HG03342 (cell line): Measurements from ENCODE around the gene ZNF575.
"Not testable (repeated sequence)": the region's sequence is repeated elsewhere in the genome, so short reads cannot be mapped to it uniquely, and the experiment has no call there.

Source experiments
- ATAC-seq: cut with Tn5 transposase; IDR thresholded peaks from one replicate; pipeline ENCODE4 v1.9.1; 2021; ENCODE audit warnings: mild to moderate bottlenecking, moderate library complexity; ENCODE audit not compliant: unreplicated experiment

The ZNF575 gene

GRCh38 chr19:43540381-43540780 lies 7.4 kb downstream of the ZNF575 start:
- no peak for ATAC-seq

GRCh38 chr19:43541920-43542650 lies 9.1 kb downstream of the ZNF575 start:
- ATAC-seq: no peak

GRCh38 chr19:43544077-43544476 lies 11.1 kb downstream of the ZNF575 start:
- no peak for ATAC-seq

GRCh38 chr19:43545276-43545675 lies 12.3 kb downstream of the ZNF575 start:
- ATAC-seq: no peak

GRCh38 chr19:43545981-43546380 lies 13.0 kb downstream of the ZNF575 start:
- ATAC-seq: no peak

GRCh38 chr19:43546581-43546980 lies 13.6 kb downstream of the ZNF575 start:
- no peak for ATAC-seq

GRCh38 chr19:43547926-43548325 lies 14.9 kb downstream of the ZNF575 start:
- ATAC-seq: not testable (repeated sequence)

- ATAC-seq: no peak
Observed at GRCh38 chr19:43548706-43549105, 15.7 kb downstream of the ZNF575 start.

GRCh38 chr19:43551399-43552197 lies 18.6 kb downstream of the ZNF575 start:
- ATAC-seq: no peak

- no peak for ATAC-seq
Observed at GRCh38 chr19:43552198-43552450, 19.1 kb downstream of the ZNF575 start.

- ATAC-seq: no peak
Observed at GRCh38 chr19:43552616-43553015, 19.6 kb downstream of the ZNF575 start.

GRCh38 chr19:43553656-43554055 lies 20.7 kb downstream of the ZNF575 start:
- ATAC-seq: no peak

- ATAC-seq: no peak
Observed at GRCh38 chr19:43554317-43554895, 21.4 kb downstream of the ZNF575 start.

GRCh38 chr19:43555185-43555770 lies 22.3 kb downstream of the ZNF575 start:
- no peak for ATAC-seq

GRCh38 chr19:43560687-43561086 lies 27.7 kb downstream of the ZNF575 start:
- no peak for ATAC-seq

GRCh38 chr19:43561139-43561970 lies 28.4 kb downstream of the ZNF575 start:
- ATAC-seq: no peak

- ATAC-seq: no peak
Observed at GRCh38 chr19:43562226-43562697, 29.3 kb downstream of the ZNF575 start.

GRCh38 chr19:43562698-43563241 lies 29.8 kb downstream of the ZNF575 start:
- peak; percentile 68 for ATAC-seq

GRCh38 chr19:43563816-43564457 lies 30.9 kb downstream of the ZNF575 start:
- no peak for ATAC-seq

- no peak for ATAC-seq
Observed at GRCh38 chr19:43564800-43565199, 31.8 kb downstream of the ZNF575 start.
